K562 (cell line): Measurements from ENCODE around the gene HOXA4. TPM values are rescaled to one million over a fixed set of nuclear protein-coding genes. Genes with fewer than 3 reads are reported as not detected.

Experiments
- ATAC-seq: fragments of 200-7000 bp; cut with Tn5 transposase; 3 replicates; pipeline ENCODE4 v1.9.1; 2020; ENCODE audit warnings: moderate library complexity
- BruUV-seq: library from RNA; stranded (reverse); fragments of 400-500 nt; replicated peaks from 2 replicates; lab custom pipeline; 2021; lab: Mats Ljungman, UMichigan
- CTCF ChIA-PET: fragments of 300-600 bp; formaldehyde crosslinking; extraction: SDS; loops from one replicate; lab custom pipeline; 2021; ENCODE audit warnings: low intra/inter-chr PET ratio; lab: Yijun Ruan, JAX
- POLR2A ChIA-PET: fragments of 300-600, 350-650 bp; sonication (Branson Sonifier 250); formaldehyde crosslinking; extraction: SDS; loops from one replicate; lab custom pipeline; 2021; ENCODE audit warnings: antibody characterized with exemption, inconsistent platforms; lab: Yijun Ruan, JAX
- DNase-seq, 4 experiments: peaks; one replicate each; pipeline versions ENCODE4 v3.0.0 to v3.0.0-alpha.2; 2011 to 2018; ENCODE audit warnings: low spot score in 3 of 4, mixed read lengths in 3 of 4; ENCODE audit errors: extremely low read depth in 1 of 4
- FAIRE-seq: peaks from 2 replicates; lab custom pipeline; 2011; peaks lifted over from hg19 to GRCh38; lab: Jason Lieb, UNC
- H2AFZ ChIP-seq: 2 replicates; pipeline ENCODE4 v1.6.0; 2011; ENCODE audit warnings: low read depth, low read length, control low read depth, inconsistent platforms
- H3K27ac ChIP-seq: fragments of 200-600 bp; 3 replicates; pipeline ENCODE4 v1.8.0; 2011; ENCODE audit warnings: low read depth, mild to moderate bottlenecking, control low read depth, inconsistent platforms, low read length, moderate library complexity, mixed read lengths; ENCODE audit errors: extremely low read depth
- H3K27me3 ChIP-seq, 2 experiments: fragments of 300-600 bp in 1 of 2; 2 replicates in 1 of 2; 3 replicates in 1 of 2; pipeline versions ENCODE4 v1.6.0 to v1.8.0; 2011; ENCODE audit warnings: inconsistent platforms in 2 of 2, low read length in 2 of 2, mild to moderate bottlenecking in 1 of 2, mixed read lengths in 1 of 2, moderate library complexity in 1 of 2; ENCODE audit not compliant: control insufficient read depth in 2 of 2, insufficient read depth in 2 of 2
- H3K36me3 ChIP-seq: fragments of 300-600 bp; 3 replicates; pipeline ENCODE4 v1.8.0; 2011; ENCODE audit warnings: mild to moderate bottlenecking, low read length, inconsistent platforms; ENCODE audit not compliant: control insufficient read depth, insufficient read depth
- H3K4me1 ChIP-seq, 2 experiments: fragments of 200-600 bp in 1 of 2; replicated peaks in 1 of 2; 2 replicates in 1 of 2; 3 replicates in 1 of 2; pipeline versions ENCODE4 v1.5.1 to v1.8.0; 2011; ENCODE audit warnings: inconsistent platforms in 2 of 2, low read length in 2 of 2, mild to moderate bottlenecking in 1 of 2, mixed read lengths in 1 of 2, moderate library complexity in 1 of 2; ENCODE audit not compliant: control insufficient read depth in 2 of 2, insufficient read depth in 2 of 2
- H3K4me2 ChIP-seq: 2 replicates; pipeline ENCODE4 v1.6.1; 2011; ENCODE audit warnings: low read length, control low read depth, inconsistent platforms, mixed read lengths; ENCODE audit not compliant: insufficient read depth
- H3K4me3 ChIP-seq: fragments of 200-600 bp; sonication (generic), shearing (Covaris generic); 2 replicates; pipeline ENCODE4 v1.5.1; 2016; ENCODE audit warnings: control low read depth, inconsistent platforms
- H3K79me2 ChIP-seq: fragments of 200-600 bp; 3 replicates; pipeline ENCODE4 v1.8.0; 2011; ENCODE audit warnings: low read length, inconsistent platforms; ENCODE audit not compliant: control insufficient read depth, insufficient read depth
- H3K9ac ChIP-seq, 2 experiments: 2 replicates each; pipeline versions ENCODE4 v1.6.0 to v1.6.1; 2011; ENCODE audit warnings: low read depth in 2 of 2, low read length in 2 of 2, control low read depth in 1 of 2, inconsistent platforms in 1 of 2, mild to moderate bottlenecking in 1 of 2, mixed read lengths in 1 of 2; ENCODE audit not compliant: insufficient read depth in 1 of 2
- H3K9me1 ChIP-seq: one replicate; pipeline ENCODE4 v1.6.0; 2011; ENCODE audit warnings: inconsistent platforms, mild to moderate bottlenecking, low read length, moderate library complexity; ENCODE audit not compliant: control insufficient read depth, insufficient read depth
- H3K9me3 ChIP-seq: replicated peaks from 2 replicates; pipeline ENCODE4 v1.5.1; 2011; ENCODE audit warnings: low read depth, low read length, inconsistent platforms; ENCODE audit not compliant: control insufficient read depth, insufficient read depth
- H4K20me1 ChIP-seq: replicated peaks from 2 replicates; pipeline ENCODE4 v1.6.1; 2011; ENCODE audit warnings: low read length, inconsistent platforms, mixed read lengths; ENCODE audit not compliant: control insufficient read depth, insufficient read depth
- CBX5 ChIP-seq: IDR thresholded peaks from 2 replicates; pipeline ENCODE4 v1.6.1; 2014; ENCODE audit warnings: low read depth, borderline replicate concordance
- SMARCC2 ChIP-seq: fragments of 450-650 bp; IDR thresholded peaks from 2 replicates; pipeline ENCODE4 v1.6.1; 2017; ENCODE audit warnings: antibody characterized with exemption, moderate library complexity, mild to moderate bottlenecking, low read depth
- SP2 ChIP-seq: IDR thresholded peaks from 2 replicates; pipeline ENCODE4 v1.6.1; 2011; ENCODE audit warnings: mild to moderate bottlenecking, low read depth, low read length, moderate library complexity; ENCODE audit not compliant: poor library complexity, severe bottlenecking; ENCODE audit errors: extremely low read depth
- STAT5A ChIP-seq: IDR thresholded peaks from 2 replicates; pipeline ENCODE4 v1.6.1; 2012; ENCODE audit warnings: low read length, inconsistent platforms, borderline replicate concordance
- ZMIZ1 ChIP-seq, 2 experiments: fragments of 150-350 bp in 1 of 2; IDR thresholded peaks; 2 replicates each; pipeline ENCODE4 v1.6.1; 2012 to 2016; ENCODE audit warnings: low read depth in 2 of 2, low read length in 2 of 2, mild to moderate bottlenecking in 1 of 2, moderate library complexity in 1 of 2
- ZNF354B ChIP-seq: fragments of 250-450 bp; sonication (Bioruptor Pico); IDR thresholded peaks from 2 replicates; pipeline ENCODE4 v1.4.0; 2020
- WGBS: fragments of 100-300 bp; shearing (Covaris generic); methylation state at CpG from one replicate; pipeline ENCODE4 v1.1.6; 2016; ENCODE audit warnings: low coverage, mixed read lengths; ENCODE audit not compliant: insufficient coverage; ENCODE audit errors: missing lambda C conversion rate; 5-methylcytosine and 5-hydroxymethylcytosine counted together
- in situ Hi-C: fragments of 300-500 bp; cut with MboI; formaldehyde crosslinking; loops from 4 replicates; pipeline ENCODE4 v1.15.0; 2018; ENCODE audit warnings: inconsistent platforms, mixed read lengths
- intact Hi-C: fragments of 100-400 bp; cut with micrococcal nuclease; formaldehyde crosslinking; loops from 2 replicates; pipeline ENCODE4 v1.14.2; 2022
- polyA plus RNA-seq, 8 experiments: library from polyadenylated mRNA; depleted of rRNA in 4 of 8; stranded (reverse) in 5 of 8; unstranded in 3 of 8; fragments of >200 nt; fragmentation: Nextera tagmentation in 2 of 8; fragmentation: Illumina TruSeq in 1 of 8; extraction: Ambion mirVana in 2 of 8; extraction: Trizol in 1 of 8; gene quantifications; 2 replicates each; pipeline versions ENCODE4 v1.2.1 to v1.2.3, GENCODE V29; 2011 to 2014; ENCODE audit warnings: inconsistent platforms in 1 of 8, missing spikeins in 1 of 8
- total RNA-seq, 7 experiments: library from RNA; depleted of rRNA in 6 of 7; stranded (reverse); fragments of >200 nt in 6 of 7; fragmentation: Illumina TruSeq in 2 of 7; extraction: Trizol in 2 of 7; gene quantifications; 2 replicates each; pipeline versions ENCODE4 v1.2.1 to v1.2.3, GENCODE V29; 2011 to 2021; ENCODE audit warnings: low replicate concordance in 1 of 7

Gene HOXA4
- total and polyA plus RNA-seq, 9 of the 15 experiments (the other 6 are each of a cell fraction or from before 2014, with no cell fraction given) = not detected

- H3K9ac ChIP-seq = no peak overlapping the region
- POLR2A ChIA-PET = interaction anchor here (0.6 kb wide), 1 partner anchor 95 kb away, joined by 3 read pairs; no protein-coding TSS in a partner anchor
Observed at GRCh38 chr7:27123007-27123476, 7.5 kb downstream of the HOXA4 start.

More at GRCh38 chr7:27123007-27123476, 7.5 kb downstream of the HOXA4 start:
- Histone ChIP-seq H3K27me3 (peaks cover 29 to 62% of the 10 kb centered on the region in 2 experiments; a peak in 4 of 5 replicates), H3K4me2 (no peak overlapping the region), H3K4me1 (no peaks in the 10 kb centered on the region), H3K9me1 (no peaks in the 10 kb centered on the region), H3K79me2 (no peaks in the 10 kb centered on the region), H4K20me1 (no peaks in the 10 kb centered on the region; the same call in none of the 2 replicates), H3K9me3 (no peaks in the 10 kb centered on the region), H3K4me3 (no peak overlapping the region), H2AFZ (no peak overlapping the region), H3K27ac (no peak overlapping the region), H3K36me3 (no peaks in the 10 kb centered on the region)
- no peak for FAIRE-seq
- intact Hi-C loops = no loop called here
- no TSS peak for BruUV-seq
- CTCF ChIA-PET = no interaction called here
- no peak for TF ChIP-seq ZMIZ1 (IDR thresholded peaks at IDR 0.05; ENCODE audit: low read depth in 2 of 2, low read length in 2 of 2)
- no peak for TF ChIP-seq SMARCC2
- no peak for TF ChIP-seq ZNF354B (CRISPR knock-in tag)
- no peak for TF ChIP-seq CBX5
- no peak for TF ChIP-seq STAT5A
- TF ChIP-seq SP2 = no peak
- ATAC-seq = no peak
- no peak for DNase-seq
- WGBS = 2% methylated on average over 13 of the region's 14 CpGs
- in situ Hi-C loops = no loop called here
